Neuronal stem cell (in vitro differentiated cells): ENCODE measurements around the gene ANP32B.

Experiments
- DNase-seq: peaks from one replicate; pipeline ENCODE4 v3.0.0-alpha.2; 2013; ENCODE audit warnings: low spot score
- H2AFZ ChIP-seq: one replicate; pipeline ENCODE4 v1.6.1; 2013; ENCODE audit warnings: mild to moderate bottlenecking, low read length, inconsistent platforms
- H2AK5ac ChIP-seq: 2 replicates; pipeline ENCODE4 v1.6.1; 2013; ENCODE audit warnings: low read depth, mild to moderate bottlenecking, inconsistent platforms, low read length, moderate library complexity, mixed read lengths
- H2BK120ac ChIP-seq: 2 replicates; pipeline ENCODE4 v1.6.1; 2013; ENCODE audit warnings: low read depth, mild to moderate bottlenecking, inconsistent platforms, low read length, moderate library complexity, mixed read lengths
- H2BK12ac ChIP-seq: one replicate; pipeline ENCODE4 v1.6.1; 2013; ENCODE audit warnings: low read length, inconsistent platforms
- H2BK15ac ChIP-seq: 2 replicates; pipeline ENCODE4 v1.6.1; 2013; ENCODE audit warnings: mild to moderate bottlenecking, low read length, inconsistent platforms, mixed read lengths
- H2BK5ac ChIP-seq: one replicate; pipeline ENCODE4 v1.6.1; 2013; ENCODE audit warnings: inconsistent platforms, mild to moderate bottlenecking, low read length, moderate library complexity
- H3K14ac ChIP-seq: one replicate; pipeline ENCODE4 v1.6.1; 2013; ENCODE audit warnings: low read length, inconsistent platforms
- H3K18ac ChIP-seq: 2 replicates; pipeline ENCODE4 v1.6.1; 2013; ENCODE audit warnings: low read length, inconsistent platforms
- H3K23ac ChIP-seq: 2 replicates; pipeline ENCODE4 v1.6.1; 2013; ENCODE audit warnings: low read depth, mild to moderate bottlenecking, mixed read lengths, low read length, inconsistent platforms; ENCODE audit not compliant: poor library complexity
- H3K27ac ChIP-seq: replicated peaks from 3 replicates; pipeline ENCODE4 v1.5.1; 2013; ENCODE audit warnings: low read length, inconsistent platforms
- H3K27me3 ChIP-seq, 3 experiments: 2 replicates each; pipeline ENCODE4 v1.6.1; 2013; ENCODE audit warnings: low read length in 3 of 3, mild to moderate bottlenecking in 2 of 3, inconsistent platforms in 1 of 3, low read depth in 1 of 3, mixed read lengths in 1 of 3, moderate library complexity in 1 of 3; ENCODE audit not compliant: control insufficient read depth in 3 of 3, insufficient read depth in 3 of 3
- H3K36me3 ChIP-seq, 2 donors: replicated peaks in 1 of 2; 2 replicates each; pipeline ENCODE4 v1.6.1; 2013; ENCODE audit warnings: low read length in 2 of 2; ENCODE audit not compliant: control insufficient read depth in 2 of 2, insufficient read depth in 2 of 2
- H3K4ac ChIP-seq: 2 replicates; pipeline ENCODE4 v1.6.1; 2013; ENCODE audit warnings: inconsistent platforms, mild to moderate bottlenecking, low read length, moderate library complexity
- H3K4me1 ChIP-seq, 2 donors: 1 replicate in 1 of 2; 2 replicates in 1 of 2; pipeline ENCODE4 v1.6.1; 2013; ENCODE audit warnings: low read length in 2 of 2, low read depth in 1 of 2; ENCODE audit not compliant: control insufficient read depth in 2 of 2, insufficient read depth in 1 of 2
- H3K4me2 ChIP-seq: one replicate; pipeline ENCODE4 v1.6.1; 2013; ENCODE audit warnings: mild to moderate bottlenecking, low read length, inconsistent platforms; ENCODE audit not compliant: insufficient read depth, poor library complexity, severe bottlenecking
- H3K4me3 ChIP-seq, 2 donors: 2 replicates each; pipeline ENCODE4 v1.5.1; 2013; ENCODE audit warnings: low read length in 2 of 2, mild to moderate bottlenecking in 2 of 2, inconsistent platforms in 1 of 2, moderate library complexity in 1 of 2
- H3K79me1 ChIP-seq: one replicate; pipeline ENCODE4 v1.6.1; 2013; ENCODE audit warnings: low read depth, mild to moderate bottlenecking, inconsistent platforms, low read length, moderate library complexity
- H3K9ac ChIP-seq: one replicate; pipeline ENCODE4 v1.6.1; 2013; ENCODE audit warnings: mild to moderate bottlenecking, low read depth, low read length, inconsistent platforms; ENCODE audit not compliant: poor library complexity
- H3K9me3 ChIP-seq, 2 donors: replicated peaks in 1 of 2; 2 replicates each; pipeline versions ENCODE3 to v1.6.1; 2013; ENCODE audit warnings: low read length in 2 of 2, mild to moderate bottlenecking in 2 of 2, inconsistent platforms in 1 of 2, low read depth in 1 of 2, mixed read lengths in 1 of 2, moderate library complexity in 1 of 2; ENCODE audit not compliant: control insufficient read depth in 2 of 2, insufficient read depth in 1 of 2
- H4K8ac ChIP-seq: one replicate; pipeline ENCODE4 v1.6.1; 2013; ENCODE audit warnings: low read depth, mild to moderate bottlenecking, inconsistent platforms, low read length, moderate library complexity
- H4K91ac ChIP-seq: one replicate; pipeline ENCODE4 v1.6.1; 2013; ENCODE audit warnings: low read length, low read depth, mild to moderate bottlenecking, inconsistent platforms; ENCODE audit not compliant: poor library complexity
- WGBS, 2 donors: extraction: QIAGEN DNeasy Blood & Tissue Kit; methylation state at CpG; one replicate each; pipeline ENCODE4 v1.1.7; 2013; ENCODE audit warnings: missing lambda C conversion rate in 2 of 2, mixed read lengths in 1 of 2; ENCODE audit not compliant: insufficient read length in 2 of 2, insufficient replicate concordance in 1 of 2; ENCODE audit errors: extremely low coverage in 2 of 2; 5-methylcytosine and 5-hydroxymethylcytosine counted together

Gene ANP32B

DNA sequence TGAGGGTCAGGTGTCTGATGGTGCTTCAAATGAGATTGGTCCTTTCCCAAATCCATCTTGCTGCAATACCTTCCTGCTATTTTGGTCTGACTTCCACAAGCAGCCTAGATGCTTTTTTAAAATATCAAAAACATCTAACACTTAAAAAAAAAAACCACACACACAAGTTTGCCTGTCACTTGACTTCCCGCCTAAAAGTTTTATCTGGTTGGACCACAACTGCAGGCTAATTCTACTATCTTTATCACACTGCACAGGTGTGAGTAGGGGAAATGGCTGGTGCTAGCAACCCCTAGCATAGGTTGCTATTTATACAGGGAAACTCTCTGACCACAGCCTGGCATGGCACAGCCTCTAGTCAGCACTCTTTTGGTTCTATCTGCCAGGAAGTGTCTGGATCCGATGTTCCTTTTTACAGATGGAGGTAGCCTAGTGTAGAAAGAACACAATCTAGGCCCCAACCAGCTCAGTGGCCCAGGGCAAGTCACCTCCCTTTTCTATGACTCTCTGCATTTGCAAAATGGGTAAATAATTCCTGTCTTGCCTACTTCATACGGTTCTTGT, 45.0 kb upstream of the ANP32B start, which contains the start of gene HEMGN:
Gene HEMGN, minus strand, starts transcription at position 92 of the 564 bp plus-strand sequence. Its CDS starts 36 bp downstream, at position 56.
- no CpG with 5 or more reads among the region's 3 CpGs for WGBS, 2 donors
- H2BK12ac ChIP-seq, result no peak within 1 kb of the TSS
- no peak within 1 kb of the TSS for H3K18ac ChIP-seq
- peaks cover 0 to 80% (median 30%) of the 10 kb centered on the region in 3 experiments for H3K27me3 ChIP-seq
- no peaks in the 10 kb centered on the region for H3K4me1 ChIP-seq
- no peaks in the 10 kb centered on the region for H3K79me1 ChIP-seq
- H2BK15ac ChIP-seq, result no peak within 1 kb of the TSS
- H3K4me3 ChIP-seq, result no peak within 1 kb of the TSS
- no peak within 1 kb of the TSS for H3K27ac ChIP-seq
- no peaks in the 10 kb centered on the region for H3K9me3 ChIP-seq
- H3K36me3 ChIP-seq, result no peaks in the 10 kb centered on the region
- H3K14ac ChIP-seq, result no peak within 1 kb of the TSS
- H4K8ac ChIP-seq, result no peak within 1 kb of the TSS
- no peak within 1 kb of the TSS for H3K4me2 ChIP-seq
- no peak within 1 kb of the TSS for H2BK120ac ChIP-seq
- no peak within 1 kb of the TSS for H3K4ac ChIP-seq
- no peak within 1 kb of the TSS for H3K9ac ChIP-seq
- H2BK5ac ChIP-seq, result no peak within 1 kb of the TSS
- DNase-seq, result no peak
- no peak within 1 kb of the TSS for H3K23ac ChIP-seq
- H2AFZ ChIP-seq, result no peak within 1 kb of the TSS
- H2AK5ac ChIP-seq, result no peak within 1 kb of the TSS
- H4K91ac ChIP-seq, result no peak within 1 kb of the TSS

DNA sequence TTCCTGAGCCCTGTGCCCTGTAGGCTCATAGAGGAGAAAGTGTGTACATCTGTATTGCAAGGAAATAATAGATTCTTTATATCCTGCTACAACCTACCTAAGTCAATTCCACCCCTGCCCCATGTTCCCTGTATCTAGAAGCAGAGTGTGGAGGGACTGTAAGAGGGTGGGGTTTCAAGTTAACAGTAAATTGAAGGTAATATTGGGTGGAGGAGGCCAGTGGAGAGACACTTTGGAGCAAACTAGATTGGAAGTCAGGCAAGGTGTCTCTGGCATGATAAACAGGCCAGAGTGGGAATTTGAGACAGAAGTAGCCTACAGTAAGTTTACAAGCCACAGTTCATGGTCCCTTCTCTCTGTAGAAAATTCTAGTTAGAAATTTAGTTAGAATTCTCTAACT, 42.9 kb upstream of the ANP32B start:
- no peaks in the 10 kb centered on the region for H3K9me3 ChIP-seq
- H2BK5ac ChIP-seq, result no peak overlapping the region
- peaks cover 0 to 78% (median 29%) of the 10 kb centered on the region in 3 experiments for H3K27me3 ChIP-seq
- no peak overlapping the region for H2AFZ ChIP-seq
- H2BK15ac ChIP-seq, result no peak overlapping the region
- no peak overlapping the region for H3K14ac ChIP-seq
- H3K9ac ChIP-seq, result no peak overlapping the region
- H3K79me1 ChIP-seq, result no peaks in the 10 kb centered on the region
- no peak overlapping the region for H3K4me3 ChIP-seq
- no peak overlapping the region for H3K4ac ChIP-seq
- no peak overlapping the region for H3K18ac ChIP-seq
- no peak overlapping the region for H4K8ac ChIP-seq
- H2BK12ac ChIP-seq, result no peak overlapping the region
- H2AK5ac ChIP-seq, result no peak overlapping the region
- H3K23ac ChIP-seq, result no peak overlapping the region
- H3K4me1 ChIP-seq, result no peaks in the 10 kb centered on the region
- H2BK120ac ChIP-seq, result no peak overlapping the region
- no peak for DNase-seq
- no peaks in the 10 kb centered on the region for H3K36me3 ChIP-seq
- H4K91ac ChIP-seq, result no peak overlapping the region
- no peak overlapping the region for H3K4me2 ChIP-seq
- H3K27ac ChIP-seq, result no peak overlapping the region

DNA sequence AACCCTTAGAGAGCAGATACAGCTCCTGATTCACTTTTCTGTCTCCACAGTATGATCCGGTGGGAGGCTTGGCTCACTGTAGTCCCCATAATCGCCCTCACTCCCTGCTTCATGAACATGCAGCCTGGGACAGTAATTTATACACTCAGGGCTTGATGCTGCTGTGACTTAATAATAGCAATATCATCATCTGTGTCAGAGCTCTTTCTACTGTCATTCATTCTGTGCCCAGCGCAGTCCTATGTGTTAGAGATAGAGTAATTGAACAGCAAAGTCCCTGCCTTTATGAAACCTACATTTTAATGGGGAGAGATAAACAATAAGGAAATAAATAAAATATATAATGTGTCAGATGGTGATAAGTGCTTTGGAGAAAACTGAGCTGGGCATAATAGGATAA, 42.4 kb upstream of the ANP32B start:
- Histone ChIP-seq H3K23ac (no peak overlapping the region), H3K4me2 (no peak overlapping the region), H3K14ac (no peak overlapping the region), H3K4me3 (no peak overlapping the region), H3K27ac (no peak overlapping the region), H2BK5ac (no peak overlapping the region), H3K79me1 (no peaks in the 10 kb centered on the region), H2AFZ (no peak overlapping the region), H4K91ac (no peak overlapping the region), H2AK5ac (no peak overlapping the region), H3K9me3 (no peaks in the 10 kb centered on the region), H3K9ac (no peak overlapping the region), H3K4me1 (no peaks in the 10 kb centered on the region), H3K4ac (no peak overlapping the region), H2BK12ac (no peak overlapping the region), H4K8ac (no peak overlapping the region), H2BK15ac (no peak overlapping the region), H3K27me3 (peaks cover 0 to 73% (median 27%) of the 10 kb centered on the region in 3 experiments), H2BK120ac (no peak overlapping the region), H3K36me3 (no peaks in the 10 kb centered on the region), H3K18ac (no peak overlapping the region)
- WGBS, 2 donors, result no CpG with 5 or more reads among the region's 3 CpGs
- no peak for DNase-seq

DNA sequence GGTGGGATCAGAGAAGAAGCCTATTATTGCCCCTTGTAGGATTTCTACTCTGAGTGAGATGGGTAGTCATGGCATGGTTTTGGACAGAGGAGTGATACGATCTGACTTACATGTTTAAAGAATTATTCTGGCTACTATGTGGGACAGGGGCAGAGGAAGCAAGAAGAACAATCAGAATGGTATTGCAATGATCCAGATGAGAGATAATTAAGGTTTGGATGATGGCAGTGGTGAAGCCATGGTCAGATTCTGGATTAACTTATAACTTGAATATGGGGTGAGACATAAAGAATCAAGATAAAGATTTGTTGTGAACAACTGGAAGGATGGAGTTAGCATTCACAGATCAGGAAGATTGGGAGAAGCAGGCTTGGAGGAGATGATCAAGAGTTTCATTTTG, 41.8 kb upstream of the ANP32B start:
- Histone ChIP-seq H2BK12ac (no peak overlapping the region), H3K27ac (no peak overlapping the region), H3K36me3 (no peaks in the 10 kb centered on the region), H2BK15ac (no peak overlapping the region), H3K23ac (no peak overlapping the region), H3K18ac (no peak overlapping the region), H2AK5ac (no peak overlapping the region), H2AFZ (no peak overlapping the region), H4K91ac (no peak overlapping the region), H3K9me3 (no peaks in the 10 kb centered on the region), H2BK120ac (no peak overlapping the region), H4K8ac (no peak overlapping the region), H3K4me1 (no peaks in the 10 kb centered on the region), H3K27me3 (peaks cover 0 to 68% (median 24%) of the 10 kb centered on the region in 3 experiments), H3K79me1 (no peaks in the 10 kb centered on the region), H3K4me2 (no peak overlapping the region), H3K4ac (no peak overlapping the region), H3K14ac (no peak overlapping the region), H2BK5ac (no peak overlapping the region), H3K4me3 (no peak overlapping the region), H3K9ac (no peak overlapping the region)
- no peak for DNase-seq
- WGBS, 2 donors, result no CpG with 5 or more reads among the region's 1 CpG
